Nephron progenitor cell (in vitro differentiated cells): ENCODE measurements around the gene MMAB.
A peak's percentile ranks its signal among the peaks of the same experiment; 100 is the strongest.

Source experiments
- DNase-seq: peaks from one replicate; pipeline ENCODE4 v3.0.0; 2021
- H3K27ac Mint-ChIP-seq: 2 replicates; pipeline ENCODE4 v1.8.0; 2021; ENCODE audit warnings: mild to moderate bottlenecking, moderate library complexity, mixed read lengths
- H3K27me3 Mint-ChIP-seq: 2 replicates; pipeline ENCODE4 v1.8.0; 2021; ENCODE audit warnings: mild to moderate bottlenecking, low read depth, mixed read lengths; ENCODE audit not compliant: poor library complexity
- H3K36me3 Mint-ChIP-seq: 2 replicates; pipeline ENCODE4 v1.8.0; 2021; ENCODE audit warnings: low read depth, mixed read lengths
- H3K4me1 Mint-ChIP-seq: 2 replicates; pipeline ENCODE4 v1.8.0; 2021; ENCODE audit warnings: mixed read lengths
- H3K4me3 Mint-ChIP-seq: 2 replicates; pipeline ENCODE4 v1.8.0; 2021; ENCODE audit warnings: mild to moderate bottlenecking, moderate library complexity, mixed read lengths
- H3K9me3 Mint-ChIP-seq: 2 replicates; pipeline ENCODE4 v1.8.0; 2021; ENCODE audit warnings: mild to moderate bottlenecking, moderate library complexity, mixed read lengths
- CTCF ChIP-seq: fragments of 200-600 bp; sonication (generic); IDR thresholded peaks from 2 replicates; pipeline ENCODE4 v1.5.0; 2021; ENCODE audit warnings: antibody characterized with exemption

MMAB gene

GRCh38 chr12:109524466-109525278 lies 48.6 kb downstream of the MMAB start:
- TF ChIP-seq CTCF: no peak
- H3K4me3 Mint-ChIP-seq: no peak overlapping the region
- H3K27me3 Mint-ChIP-seq: no peaks in the 10 kb centered on the region
- H3K4me1 Mint-ChIP-seq: peaks cover 30% of the 10 kb centered on the region
- H3K9me3 Mint-ChIP-seq: no peaks in the 10 kb centered on the region
- peak overlapping the region; percentile 51 for H3K27ac Mint-ChIP-seq
- DNase-seq: no peak
- peaks cover 46% of the 10 kb centered on the region for H3K36me3 Mint-ChIP-seq

DNA sequence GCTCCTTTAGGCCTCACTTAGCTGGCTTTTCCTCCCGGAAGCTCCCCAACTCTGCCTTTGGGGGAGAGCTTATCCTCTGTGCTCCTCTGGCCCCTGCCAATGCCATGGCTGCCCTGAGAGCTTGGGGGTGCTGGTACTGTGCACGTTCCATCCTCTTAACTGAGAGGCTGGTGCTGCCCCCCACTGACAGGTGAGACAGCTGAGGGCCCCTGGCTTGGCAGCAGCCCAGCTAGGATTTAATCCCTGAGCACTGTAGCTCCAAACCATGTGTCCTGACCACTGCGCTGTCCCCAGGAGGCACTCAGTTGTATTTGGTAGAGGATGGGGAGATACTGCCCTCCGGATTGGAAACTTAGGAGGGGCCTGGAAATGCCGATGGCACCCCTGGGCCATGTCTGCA lies 49.8 kb downstream of the MMAB start:
- Mint-ChIP-seq H3K4me3 (no peak overlapping the region), H3K27me3 (peaks cover 2% of the 10 kb centered on the region), H3K4me1 (peaks cover 30% of the 10 kb centered on the region), H3K36me3 (peaks cover 39% of the 10 kb centered on the region), H3K27ac (no peak overlapping the region), H3K9me3 (no peaks in the 10 kb centered on the region)
- DNase-seq: no peak
- no peak for TF ChIP-seq CTCF

DNA sequence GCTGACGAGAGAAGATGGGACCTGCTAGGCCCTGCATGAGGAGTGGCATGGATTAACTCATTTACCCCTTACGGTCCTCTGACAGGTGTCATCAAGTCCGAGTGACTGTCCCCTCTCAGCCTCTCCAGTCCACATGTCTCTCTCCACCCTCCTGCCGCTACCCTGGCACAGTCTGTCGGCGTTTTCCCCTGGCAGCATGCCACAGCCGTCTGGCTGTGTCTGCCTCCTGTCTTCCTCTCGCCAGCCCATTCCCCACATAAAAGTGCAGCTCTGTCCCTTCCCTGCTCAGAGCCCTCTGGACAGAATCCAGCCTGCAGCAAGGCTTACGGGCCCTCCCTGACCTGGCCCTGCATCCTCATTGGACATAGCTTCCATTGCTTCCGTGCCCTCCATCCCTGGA lies 50.2 kb downstream of the MMAB start:
- Mint-ChIP-seq H3K4me1 (peaks cover 30% of the 10 kb centered on the region), H3K36me3 (peaks cover 34% of the 10 kb centered on the region), H3K9me3 (no peaks in the 10 kb centered on the region), H3K27ac (no peak overlapping the region), H3K4me3 (no peak overlapping the region), H3K27me3 (peaks cover 4% of the 10 kb centered on the region)
- TF ChIP-seq CTCF: no peak
- no peak for DNase-seq

GRCh38 chr12:109521831-109522230 lies 51.5 kb downstream of the MMAB start:
- DNase-seq: no peak
- Mint-ChIP-seq H3K36me3 (peaks cover 36% of the 10 kb centered on the region), H3K4me1 (peaks cover 23% of the 10 kb centered on the region), H3K27ac (no peak overlapping the region), H3K4me3 (no peak overlapping the region), H3K9me3 (no peaks in the 10 kb centered on the region), H3K27me3 (peaks cover 4% of the 10 kb centered on the region)
- TF ChIP-seq CTCF: no peak

DNA sequence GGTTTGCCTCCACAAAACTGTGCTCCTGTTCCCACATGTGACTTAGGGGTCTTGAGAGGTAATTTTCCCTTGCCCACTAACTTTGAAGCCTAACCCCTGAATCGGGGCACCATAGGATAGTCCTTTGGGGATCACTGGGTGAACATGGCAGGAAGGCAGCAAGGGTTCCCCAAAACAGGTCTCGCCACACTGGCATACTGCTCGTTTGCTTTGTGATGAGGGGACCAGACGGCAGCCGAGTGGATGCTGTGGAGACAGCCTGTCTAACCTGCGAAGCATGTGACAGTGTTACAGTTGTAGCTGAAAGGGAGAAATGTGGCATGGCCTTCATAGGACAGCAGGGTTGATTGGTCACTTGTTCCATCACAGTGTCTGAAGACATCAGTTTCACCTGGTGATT lies 53.5 kb downstream of the MMAB start:
- Mint-ChIP-seq H3K9me3 (no peaks in the 10 kb centered on the region), H3K27ac (no peak overlapping the region), H3K4me1 (peaks cover 16% of the 10 kb centered on the region), H3K4me3 (no peak overlapping the region), H3K36me3 (peaks cover 33% of the 10 kb centered on the region), H3K27me3 (peaks cover 4% of the 10 kb centered on the region)
- DNase-seq: no peak
- TF ChIP-seq CTCF: no peak
